K562 (cell line): Measurements from ENCODE around the gene PREX1. TPM values are rescaled to one million over a fixed set of nuclear protein-coding genes. Genes with fewer than 3 reads are reported as not detected.

Experiments used
- ATAC-seq: fragments of 200-7000 bp; cut with Tn5 transposase; 3 replicates; pipeline ENCODE4 v1.9.1; 2020; ENCODE audit warnings: moderate library complexity
- BruUV-seq: library from RNA; stranded (reverse); fragments of 400-500 nt; replicated peaks from 2 replicates; lab custom pipeline; 2021; lab: Mats Ljungman, UMichigan
- CTCF ChIA-PET: fragments of 300-600 bp; formaldehyde crosslinking; extraction: SDS; loops from one replicate; lab custom pipeline; 2021; ENCODE audit warnings: low intra/inter-chr PET ratio; lab: Yijun Ruan, JAX
- POLR2A ChIA-PET: fragments of 300-600, 350-650 bp; sonication (Branson Sonifier 250); formaldehyde crosslinking; extraction: SDS; loops from one replicate; lab custom pipeline; 2021; ENCODE audit warnings: antibody characterized with exemption, inconsistent platforms; lab: Yijun Ruan, JAX
- DNase-seq, 4 experiments: peaks; one replicate each; pipeline versions ENCODE4 v3.0.0 to v3.0.0-alpha.2; 2011 to 2018; ENCODE audit warnings: low spot score in 3 of 4, mixed read lengths in 3 of 4; ENCODE audit errors: extremely low read depth in 1 of 4
- FAIRE-seq: peaks from 2 replicates; lab custom pipeline; 2011; peaks lifted over from hg19 to GRCh38; lab: Jason Lieb, UNC
- H2AFZ ChIP-seq: 2 replicates; pipeline ENCODE4 v1.6.0; 2011; ENCODE audit warnings: low read depth, low read length, control low read depth, inconsistent platforms
- H3K27ac ChIP-seq: fragments of 200-600 bp; 3 replicates; pipeline ENCODE4 v1.8.0; 2011; ENCODE audit warnings: low read depth, mild to moderate bottlenecking, control low read depth, inconsistent platforms, low read length, moderate library complexity, mixed read lengths; ENCODE audit errors: extremely low read depth
- H3K27me3 ChIP-seq, 2 experiments: fragments of 300-600 bp in 1 of 2; 2 replicates in 1 of 2; 3 replicates in 1 of 2; pipeline versions ENCODE4 v1.6.0 to v1.8.0; 2011; ENCODE audit warnings: inconsistent platforms in 2 of 2, low read length in 2 of 2, mild to moderate bottlenecking in 1 of 2, mixed read lengths in 1 of 2, moderate library complexity in 1 of 2; ENCODE audit not compliant: control insufficient read depth in 2 of 2, insufficient read depth in 2 of 2
- H3K36me3 ChIP-seq: fragments of 300-600 bp; 3 replicates; pipeline ENCODE4 v1.8.0; 2011; ENCODE audit warnings: mild to moderate bottlenecking, low read length, inconsistent platforms; ENCODE audit not compliant: control insufficient read depth, insufficient read depth
- H3K4me1 ChIP-seq, 2 experiments: fragments of 200-600 bp in 1 of 2; replicated peaks in 1 of 2; 2 replicates in 1 of 2; 3 replicates in 1 of 2; pipeline versions ENCODE4 v1.5.1 to v1.8.0; 2011; ENCODE audit warnings: inconsistent platforms in 2 of 2, low read length in 2 of 2, mild to moderate bottlenecking in 1 of 2, mixed read lengths in 1 of 2, moderate library complexity in 1 of 2; ENCODE audit not compliant: control insufficient read depth in 2 of 2, insufficient read depth in 2 of 2
- H3K4me2 ChIP-seq: 2 replicates; pipeline ENCODE4 v1.6.1; 2011; ENCODE audit warnings: low read length, control low read depth, inconsistent platforms, mixed read lengths; ENCODE audit not compliant: insufficient read depth
- H3K4me3 ChIP-seq: fragments of 200-600 bp; sonication (generic), shearing (Covaris generic); 2 replicates; pipeline ENCODE4 v1.5.1; 2016; ENCODE audit warnings: control low read depth, inconsistent platforms
- H3K79me2 ChIP-seq: fragments of 200-600 bp; 3 replicates; pipeline ENCODE4 v1.8.0; 2011; ENCODE audit warnings: low read length, inconsistent platforms; ENCODE audit not compliant: control insufficient read depth, insufficient read depth
- H3K9ac ChIP-seq, 2 experiments: 2 replicates each; pipeline versions ENCODE4 v1.6.0 to v1.6.1; 2011; ENCODE audit warnings: low read depth in 2 of 2, low read length in 2 of 2, control low read depth in 1 of 2, inconsistent platforms in 1 of 2, mild to moderate bottlenecking in 1 of 2, mixed read lengths in 1 of 2; ENCODE audit not compliant: insufficient read depth in 1 of 2
- H3K9me1 ChIP-seq: one replicate; pipeline ENCODE4 v1.6.0; 2011; ENCODE audit warnings: inconsistent platforms, mild to moderate bottlenecking, low read length, moderate library complexity; ENCODE audit not compliant: control insufficient read depth, insufficient read depth
- H3K9me3 ChIP-seq: replicated peaks from 2 replicates; pipeline ENCODE4 v1.5.1; 2011; ENCODE audit warnings: low read depth, low read length, inconsistent platforms; ENCODE audit not compliant: control insufficient read depth, insufficient read depth
- H4K20me1 ChIP-seq: replicated peaks from 2 replicates; pipeline ENCODE4 v1.6.1; 2011; ENCODE audit warnings: low read length, inconsistent platforms, mixed read lengths; ENCODE audit not compliant: control insufficient read depth, insufficient read depth
- ESRRA ChIP-seq: fragments of 450-650 bp; IDR thresholded peaks from 2 replicates; pipeline ENCODE4 v1.6.1; 2014; ENCODE audit warnings: low read depth, mild to moderate bottlenecking, moderate library complexity, borderline replicate concordance
- HCFC1 ChIP-seq: IDR thresholded peaks from 2 replicates; pipeline ENCODE4 v1.6.1; 2012; ENCODE audit warnings: low read depth, low read length, improper control_type of control experiment
- HNRNPLL ChIP-seq: fragments of 200-400 bp; formaldehyde crosslinking; IDR thresholded peaks from 2 replicates; pipeline ENCODE4 v1.6.1; 2017; ENCODE audit warnings: low read length, low read depth, mild to moderate bottlenecking; ENCODE audit not compliant: poor library complexity, severe bottlenecking
- NFIC ChIP-seq: fragments of 450-650 bp; IDR thresholded peaks from 2 replicates; pipeline ENCODE4 v1.6.1; 2017; ENCODE audit warnings: mild to moderate bottlenecking, inconsistent platforms
- NRF1 ChIP-seq, 2 experiments: fragments of 450-650 bp; IDR thresholded peaks in 1 of 2; conservative IDR thresholded peaks in 1 of 2; 2 replicates each; pipeline ENCODE4 v1.6.1; 2014; ENCODE audit warnings: mild to moderate bottlenecking in 2 of 2
- WHSC1 ChIP-seq: IDR thresholded peaks from one replicate; pipeline ENCODE4 v1.6.1; 2012; ENCODE audit warnings: low read length, control low read depth, inconsistent platforms
- WGBS: fragments of 100-300 bp; shearing (Covaris generic); methylation state at CpG from one replicate; pipeline ENCODE4 v1.1.6; 2016; ENCODE audit warnings: low coverage, mixed read lengths; ENCODE audit not compliant: insufficient coverage; ENCODE audit errors: missing lambda C conversion rate; 5-methylcytosine and 5-hydroxymethylcytosine counted together
- in situ Hi-C: fragments of 300-500 bp; cut with MboI; formaldehyde crosslinking; loops from 4 replicates; pipeline ENCODE4 v1.15.0; 2018; ENCODE audit warnings: inconsistent platforms, mixed read lengths
- intact Hi-C: fragments of 100-400 bp; cut with micrococcal nuclease; formaldehyde crosslinking; loops from 2 replicates; pipeline ENCODE4 v1.14.2; 2022
- polyA plus RNA-seq, 8 experiments: library from polyadenylated mRNA; depleted of rRNA in 4 of 8; stranded (reverse) in 5 of 8; unstranded in 3 of 8; fragments of >200 nt; fragmentation: Nextera tagmentation in 2 of 8; fragmentation: Illumina TruSeq in 1 of 8; extraction: Ambion mirVana in 2 of 8; extraction: Trizol in 1 of 8; gene quantifications; 2 replicates each; pipeline versions ENCODE4 v1.2.1 to v1.2.3, GENCODE V29; 2011 to 2014; ENCODE audit warnings: inconsistent platforms in 1 of 8, missing spikeins in 1 of 8
- total RNA-seq, 7 experiments: library from RNA; depleted of rRNA in 6 of 7; stranded (reverse); fragments of >200 nt in 6 of 7; fragmentation: Illumina TruSeq in 2 of 7; extraction: Trizol in 2 of 7; gene quantifications; 2 replicates each; pipeline versions ENCODE4 v1.2.1 to v1.2.3, GENCODE V29; 2011 to 2021; ENCODE audit warnings: low replicate concordance in 1 of 7

The PREX1 gene
- total and polyA plus RNA-seq, 9 of the 15 experiments (the other 6 are each of a cell fraction or from before 2014, with no cell fraction given), result 0.37 to 10.4 (median 4.8) TPM

DNA sequence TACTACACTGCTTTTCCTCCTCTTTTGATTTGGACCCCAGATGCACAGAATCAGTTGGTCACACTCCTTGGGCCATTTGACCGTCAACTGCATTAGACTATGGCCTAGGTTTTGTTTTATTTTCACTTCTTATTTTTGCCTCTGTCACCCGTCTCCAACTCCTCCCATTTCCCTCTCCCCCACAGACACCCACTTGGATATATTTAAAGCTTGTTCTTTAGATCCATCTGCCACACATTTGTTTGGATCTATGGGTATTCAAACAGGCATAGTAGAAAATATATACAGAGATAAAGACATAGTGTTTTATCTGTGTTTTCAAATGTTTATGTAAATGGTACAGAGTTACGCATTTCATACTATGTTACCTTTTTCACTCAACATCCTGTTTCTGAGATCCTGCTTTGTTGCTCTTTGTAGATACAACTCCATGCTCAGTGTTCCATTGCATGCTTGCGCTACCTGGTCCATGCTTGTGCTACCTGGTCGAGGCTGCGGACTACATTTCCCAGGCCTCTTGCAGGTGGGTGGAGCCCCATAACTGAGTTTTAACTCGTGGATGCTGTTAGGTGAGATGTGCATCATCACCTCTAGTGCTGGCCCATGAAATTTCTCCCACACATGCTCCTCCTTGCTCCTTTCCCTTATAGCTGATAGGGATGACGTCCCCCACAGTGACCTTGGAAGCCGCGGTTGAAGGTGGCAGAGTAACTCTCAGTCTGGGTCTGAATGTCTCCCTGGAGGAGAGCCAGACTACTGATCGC, 11.5 kb upstream of the PREX1 start:
- H3K27ac ChIP-seq, result no peak overlapping the region
- TF ChIP-seq ESRRA, result peak; percentile 69; the same call in 1 of the 2 replicates
- peak; percentile 60 for TF ChIP-seq HCFC1
- TF ChIP-seq WHSC1, result no peak
- TF ChIP-seq HNRNPLL, result no peak
- TF ChIP-seq NFIC, result 0 out of 2 replicates have a peak, but pooled peaks have one; percentile 7
- TF ChIP-seq NRF1 (conservative IDR thresholded peaks at IDR 0.05 in 1 of 2, IDR thresholded peaks at IDR 0.05 in 1 of 2), result peak in 1 of 2 experiments; percentile 33; a peak in 1 of 4 replicates

More for the DNA sequence above, 11.5 kb upstream of the PREX1 start:
- FAIRE-seq (no peak), ATAC-seq (peak; percentile 56), DNase-seq (peak in 1 of 4 experiments; percentile 18)
- Histone ChIP-seq H2AFZ (no peak overlapping the region), H3K9me3 (no peaks in the 10 kb centered on the region), H3K4me3 (no peak overlapping the region), H3K9ac (no peak overlapping the region), H3K4me2 (no peak overlapping the region), H3K4me1 (peaks cover 0 to 17% of the 10 kb centered on the region in 2 experiments; a peak in 2 of 5 replicates), H3K79me2 (no peaks in the 10 kb centered on the region), H3K27me3 (no peaks in the 10 kb centered on the region), H3K36me3 (no peaks in the 10 kb centered on the region), H4K20me1 (no peaks in the 10 kb centered on the region), H3K9me1 (no peaks in the 10 kb centered on the region)
- ChIA-PET CTCF (no interaction called here), POLR2A (no interaction called here)
- no TSS peak for BruUV-seq
- in situ Hi-C loops, result no loop called here
- 36% methylated on average over 11 of the region's 11 CpGs for WGBS
- intact Hi-C loops, result no loop called here
